ENCODE measurements around the gene ELOVL5.

Gene ELOVL5

GRCh38 chr6:53273370-53273769 lies 75.4 kb downstream of the ELOVL5 start:
- no peak for DNase-seq (ENCODE audit: low read depth in 2 of 2)

- DNase-seq (ENCODE audit: low read depth in 2 of 2) = no peak
These were observed 78.9 kb downstream of the ELOVL5 start for GRCh38 chr6:53269827-53270226.

- DNase-seq (ENCODE audit: low read depth in 2 of 2) = no peak
These were observed 79.7 kb downstream of the ELOVL5 start for GRCh38 chr6:53268858-53269608.

- DNase-seq (ENCODE audit: low read depth in 2 of 2) = no peak
These were observed 82.1 kb downstream of the ELOVL5 start for GRCh38 chr6:53266553-53267090.

- DNase-seq (ENCODE audit: low read depth in 2 of 2) = no peak
These were observed 83.7 kb downstream of the ELOVL5 start for GRCh38 chr6:53264915-53265607.

GRCh38 chr6:53264337-53264736 lies 84.4 kb downstream of the ELOVL5 start:
- no peak for DNase-seq (ENCODE audit: low read depth in 2 of 2)

- no peak for DNase-seq (ENCODE audit: low read depth in 2 of 2)
These were observed 84.8 kb downstream of the ELOVL5 start for GRCh38 chr6:53263917-53264316.

GRCh38 chr6:53259860-53260580 lies 88.7 kb downstream of the ELOVL5 start:
- DNase-seq (ENCODE audit: low read depth in 2 of 2) = no peak

- no peak for DNase-seq (ENCODE audit: low read depth in 2 of 2)
These were observed 90.0 kb downstream of the ELOVL5 start for GRCh38 chr6:53258774-53259155.

- no peak for DNase-seq (ENCODE audit: low read depth in 2 of 2)
These were observed 90.5 kb downstream of the ELOVL5 start for GRCh38 chr6:53258076-53258773.

- DNase-seq (ENCODE audit: low read depth in 2 of 2) = no peak
These were observed 91.2 kb downstream of the ELOVL5 start for GRCh38 chr6:53257533-53257932.

- no peak for DNase-seq (ENCODE audit: low read depth in 2 of 2)
These were observed 91.7 kb downstream of the ELOVL5 start for GRCh38 chr6:53257001-53257400.

- no peak for DNase-seq (ENCODE audit: low read depth in 2 of 2)
These were observed 96.5 kb downstream of the ELOVL5 start for GRCh38 chr6:53252177-53252692.

GRCh38 chr6:53251033-53251672 lies 97.6 kb downstream of the ELOVL5 start:
- DNase-seq (ENCODE audit: low read depth in 2 of 2) = no peak

- no peak for DNase-seq (ENCODE audit: low read depth in 2 of 2)
These were observed 98.3 kb downstream of the ELOVL5 start for GRCh38 chr6:53250176-53251032.

GRCh38 chr6:53246924-53247323 lies 101.8 kb downstream of the ELOVL5 start:
- no peak for DNase-seq (ENCODE audit: low read depth in 2 of 2)

- DNase-seq (ENCODE audit: low read depth in 2 of 2) = no peak
These were observed 103.8 kb downstream of the ELOVL5 start for GRCh38 chr6:53244958-53245357.

GRCh38 chr6:53244399-53244931 lies 104.3 kb downstream of the ELOVL5 start:
- DNase-seq (ENCODE audit: low read depth in 2 of 2) = no peak

- no peak for DNase-seq (ENCODE audit: low read depth in 2 of 2)
These were observed 106.8 kb downstream of the ELOVL5 start for GRCh38 chr6:53241938-53242337.

- DNase-seq (ENCODE audit: low read depth in 2 of 2) = no peak
These were observed 108.0 kb downstream of the ELOVL5 start for GRCh38 chr6:53240761-53241160.

Measured in stimulated activated CD4-positive, alpha-beta T cell treated with anti-CD3 and anti-CD28 coated beads, Interleukin-4, amount 100 ng/mL, for 48 hours (primary cell).